CD4-positive, alpha-beta T cell treated with Interleukin-6 at 100 ng/mL for 8 hours (primary cell): Measurements from ENCODE around the gene CFAP210.

Experiments
- DNase-seq: peaks from one replicate; pipeline ENCODE4 v3.0.0-alpha.2; 2020; ENCODE audit warnings: mixed read lengths, low spot score

The CFAP210 gene, protein sequence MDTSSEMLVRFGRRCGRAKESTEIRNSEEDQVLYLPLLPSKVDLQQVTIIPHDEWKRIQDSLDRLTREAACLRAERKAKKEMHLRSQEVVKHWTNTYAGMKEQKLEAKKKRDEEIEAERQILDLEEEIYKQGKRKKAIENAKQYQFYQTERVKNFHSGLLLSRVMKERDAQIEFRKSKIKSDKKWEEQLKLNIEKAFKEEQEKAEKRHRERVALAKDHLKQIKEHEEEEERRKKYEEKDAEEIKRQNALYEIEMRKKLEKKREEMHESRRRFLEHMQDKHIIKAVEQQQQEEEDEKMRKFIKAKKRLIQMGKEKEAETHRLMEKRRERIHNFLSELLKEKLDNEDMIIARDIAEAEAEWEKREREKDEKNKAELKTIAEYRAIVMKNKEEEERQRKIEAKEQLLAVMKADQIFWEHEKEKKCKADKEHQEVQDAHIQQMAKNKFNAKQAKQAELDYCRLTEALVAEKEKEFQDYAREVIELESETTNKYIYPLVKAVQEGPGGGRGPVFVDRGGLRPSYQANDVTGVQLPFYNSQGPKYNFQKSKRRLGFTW

DNA sequence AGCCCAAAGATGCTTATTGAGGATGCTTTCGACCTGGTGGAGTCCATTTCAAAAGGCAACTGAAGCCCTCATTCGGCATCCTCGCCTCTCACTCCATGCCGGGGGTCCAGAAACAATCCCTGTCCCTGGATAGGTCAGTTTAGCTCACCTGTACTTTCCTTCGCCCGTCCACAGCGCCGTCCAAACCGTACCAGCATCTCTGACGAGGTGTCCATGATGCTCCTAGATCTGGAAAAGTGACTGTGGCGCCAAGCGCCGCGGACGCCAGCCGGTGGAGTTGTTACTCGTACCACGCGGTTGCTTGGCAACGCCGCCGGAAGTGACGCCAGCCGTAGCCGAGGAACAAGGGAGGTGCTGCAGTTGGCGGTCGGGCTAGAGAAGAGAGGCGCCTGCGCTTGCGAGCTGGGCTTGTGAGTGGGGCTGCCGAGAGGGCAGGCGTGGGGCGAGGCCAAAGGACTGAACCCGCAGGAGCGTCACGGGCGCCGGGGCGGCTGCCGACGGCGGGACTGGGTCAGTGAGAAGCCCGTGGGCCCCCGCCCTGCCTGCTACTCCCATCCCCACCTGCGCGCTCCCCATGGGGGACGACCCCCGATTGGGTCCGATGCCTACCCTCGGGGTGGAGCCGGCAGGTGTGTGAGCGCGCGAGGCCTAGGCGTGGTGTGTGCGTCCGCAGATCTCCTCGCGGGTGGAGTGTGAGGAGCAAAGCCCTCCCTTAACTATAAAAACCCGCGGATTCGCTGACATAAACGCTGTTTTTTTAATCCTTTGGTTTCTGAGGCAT lies at the start of gene CFAP210, which contains the start of gene PHOSPHO2:
CFAP210 (minus strand) TSS at position 293 of the 781 bp plus-strand sequence; CDS start at position 215, 78 bp downstream.
PHOSPHO2 (plus strand) TSS at position 357 of the 781 bp plus-strand sequence. CDS start 6,503 bp downstream, outside the sequence.
- peak; percentile 96 for DNase-seq

DNA sequence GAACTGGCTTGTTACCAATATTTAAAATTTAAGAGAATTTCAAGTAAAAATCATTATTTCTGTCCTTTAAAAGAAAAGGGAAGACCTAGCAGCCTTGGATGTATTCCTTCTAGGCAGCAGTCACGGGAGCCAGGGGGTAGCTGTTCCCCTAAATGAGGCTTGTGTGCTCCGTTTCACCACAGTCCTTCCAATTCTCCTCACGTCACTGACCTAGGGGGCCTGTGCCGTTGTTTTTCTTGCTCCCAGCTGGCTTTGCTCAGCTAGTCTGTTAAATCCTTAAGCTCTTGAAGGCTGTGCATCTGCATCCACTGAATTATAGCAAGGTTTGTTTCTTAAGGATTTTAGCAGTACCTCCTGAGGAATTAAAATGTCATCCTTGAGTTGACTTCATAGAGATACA lies 49.3 kb upstream of the CFAP210 start:
- no peak for DNase-seq

DNA sequence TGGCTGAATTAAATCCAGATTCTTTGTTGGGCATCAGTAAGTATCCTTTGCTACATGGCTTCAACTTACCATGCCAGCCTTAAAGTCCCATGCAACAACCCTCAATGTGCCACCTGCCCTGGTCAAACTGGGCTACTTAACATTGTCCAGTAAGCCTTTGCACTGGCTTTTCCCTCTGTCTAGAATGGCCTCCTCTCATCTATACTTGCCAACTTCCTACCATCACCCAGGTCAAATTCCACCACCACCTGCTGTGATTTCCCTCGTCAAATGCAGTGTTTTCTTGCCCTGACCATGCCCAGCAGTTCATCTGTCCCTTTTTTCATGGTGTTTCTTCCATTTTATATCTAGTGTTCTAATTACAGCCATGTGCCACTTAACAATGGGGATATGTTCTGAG lies 45.1 kb upstream of the CFAP210 start:
- no peak for DNase-seq

DNA sequence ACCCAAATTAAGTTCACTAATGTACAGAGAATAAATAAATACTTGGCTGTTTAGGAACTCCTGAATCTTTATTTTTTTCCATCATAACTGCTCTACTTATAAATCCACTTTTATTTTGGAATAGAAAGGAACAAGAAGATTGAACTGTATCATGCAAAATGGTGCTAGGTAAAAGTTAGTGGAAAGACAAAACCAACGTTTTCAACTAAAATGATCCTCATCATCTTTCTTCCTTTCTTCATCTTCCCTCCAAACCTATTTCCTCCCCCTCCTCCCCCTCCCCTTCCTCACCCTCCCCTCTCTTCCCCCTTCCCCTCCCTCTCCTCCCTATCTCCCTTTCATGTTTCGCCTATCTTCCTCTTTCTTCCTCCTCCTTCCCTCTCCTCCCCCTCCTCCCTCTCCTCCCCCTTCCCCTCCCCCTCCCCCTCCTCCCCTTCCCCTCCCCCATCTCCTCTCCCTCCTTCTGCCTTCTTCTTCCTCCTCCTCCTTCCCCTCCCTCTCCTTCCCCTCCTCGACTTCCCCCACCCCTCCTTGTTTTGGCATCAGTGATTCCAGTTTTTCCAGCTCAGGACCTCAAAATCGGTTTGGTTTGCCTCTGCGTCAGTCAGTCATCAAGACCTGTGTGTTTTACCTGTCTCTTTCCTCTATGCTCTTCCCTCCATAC lies 44.5 kb upstream of the CFAP210 start:
- no peak for DNase-seq

DNA sequence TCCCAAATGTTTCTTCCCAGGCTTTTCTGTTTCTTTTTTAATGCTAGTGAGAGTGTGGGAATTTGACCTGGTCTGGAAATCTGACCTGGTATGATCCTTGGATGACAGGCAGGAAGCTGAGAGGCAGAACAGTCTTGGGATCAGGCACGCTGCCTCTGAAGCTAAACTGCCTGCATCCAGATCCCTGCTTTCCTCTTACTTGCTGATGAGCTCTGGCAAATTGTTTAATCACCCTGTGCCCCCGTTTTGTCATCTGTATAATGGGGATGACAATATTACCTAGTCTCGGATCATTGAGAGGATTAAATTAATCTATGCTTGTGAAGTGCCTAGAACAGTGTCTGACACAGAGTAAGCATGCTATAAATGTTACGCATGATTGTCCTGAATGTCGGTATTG lies 42.7 kb upstream of the CFAP210 start:
- no peak for DNase-seq

DNA sequence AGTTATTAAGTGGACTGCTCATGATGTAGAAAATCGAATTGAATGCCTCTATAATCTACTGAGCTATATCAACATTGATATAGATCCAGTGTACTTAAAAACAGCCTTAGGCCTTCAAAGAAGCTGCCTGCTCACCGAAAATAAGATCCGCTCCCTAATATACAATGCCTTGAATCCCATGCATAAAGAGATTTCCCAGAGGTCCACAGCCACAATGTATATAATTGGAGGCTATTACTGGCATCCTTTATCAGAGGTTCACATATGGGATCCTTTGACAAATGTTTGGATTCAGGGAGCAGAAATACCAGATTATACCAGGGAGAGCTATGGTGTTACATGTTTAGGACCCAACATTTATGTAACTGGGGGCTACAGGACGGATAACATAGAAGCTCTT lies 41.4 kb upstream of the CFAP210 start:
- DNase-seq: no peak

DNA sequence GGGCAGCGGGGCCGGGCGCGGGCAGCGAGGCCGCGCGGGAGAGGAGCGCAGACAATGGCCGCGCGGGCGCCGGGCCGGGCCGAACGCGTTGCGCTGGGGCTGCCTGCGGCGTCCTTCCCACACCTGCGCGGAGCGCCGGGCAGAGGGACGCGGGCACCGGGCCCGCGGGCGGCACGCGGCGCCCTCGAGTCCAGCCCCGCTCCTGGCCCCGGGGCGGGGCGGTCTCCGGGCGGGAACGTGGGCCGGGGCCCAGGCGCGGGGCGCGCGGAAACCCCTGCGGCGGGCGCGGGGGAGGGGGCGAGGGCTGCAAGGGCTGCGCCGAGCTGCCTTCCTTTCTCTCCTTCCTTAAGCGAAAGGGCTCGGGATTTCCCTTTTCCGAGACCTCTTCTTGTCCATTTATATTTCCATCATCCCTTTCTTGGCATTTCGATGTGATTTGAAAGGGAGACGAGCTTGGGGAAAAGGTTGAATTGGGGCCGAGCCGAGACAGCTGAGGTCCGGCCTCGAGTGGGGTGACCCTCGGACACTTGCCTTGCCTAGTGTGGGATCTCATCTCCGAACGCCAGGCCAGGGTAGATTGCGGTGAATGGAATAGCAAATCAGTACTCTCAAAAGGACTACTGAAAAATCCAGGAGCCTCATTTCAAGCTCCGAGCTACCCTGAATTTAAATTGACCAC lies 40.1 kb upstream of the CFAP210 start:
- no peak for DNase-seq

DNA sequence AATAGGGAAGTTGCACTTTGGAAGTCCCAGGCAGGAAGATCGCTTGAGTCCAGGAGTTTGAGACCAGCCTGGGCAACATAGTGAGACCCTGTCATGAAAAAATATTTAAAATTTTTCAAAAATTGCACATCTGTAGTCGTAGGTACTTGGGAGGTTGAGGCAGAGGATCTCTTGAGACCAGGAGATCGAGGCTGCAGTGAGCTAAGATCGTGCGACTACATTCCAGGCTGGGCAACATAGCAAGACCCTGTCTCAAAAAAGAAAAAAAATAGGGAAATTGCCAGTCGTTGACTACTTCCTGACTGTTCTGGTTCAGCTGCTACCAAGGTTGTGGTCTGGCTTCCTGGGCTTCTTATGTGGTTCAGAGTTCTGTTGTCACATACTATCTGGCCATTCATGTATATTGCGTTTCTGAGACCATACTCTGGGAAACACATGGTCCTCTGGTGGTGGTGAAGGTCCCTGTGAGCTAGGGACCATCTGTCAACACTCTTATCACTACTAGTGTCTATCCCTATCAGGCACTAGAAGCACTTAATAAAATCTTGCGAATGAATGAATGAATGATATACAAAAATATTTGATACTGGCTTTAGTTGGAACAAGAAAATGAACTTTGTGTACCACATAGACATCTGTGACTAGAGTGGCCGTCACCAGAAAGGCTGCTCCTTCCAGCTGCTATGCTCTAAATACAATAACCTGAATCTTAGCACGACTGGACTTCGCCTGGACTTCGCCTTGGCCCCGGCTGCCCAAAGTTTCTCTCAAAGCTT lies 38.6 kb upstream of the CFAP210 start:
- no peak for DNase-seq

DNA sequence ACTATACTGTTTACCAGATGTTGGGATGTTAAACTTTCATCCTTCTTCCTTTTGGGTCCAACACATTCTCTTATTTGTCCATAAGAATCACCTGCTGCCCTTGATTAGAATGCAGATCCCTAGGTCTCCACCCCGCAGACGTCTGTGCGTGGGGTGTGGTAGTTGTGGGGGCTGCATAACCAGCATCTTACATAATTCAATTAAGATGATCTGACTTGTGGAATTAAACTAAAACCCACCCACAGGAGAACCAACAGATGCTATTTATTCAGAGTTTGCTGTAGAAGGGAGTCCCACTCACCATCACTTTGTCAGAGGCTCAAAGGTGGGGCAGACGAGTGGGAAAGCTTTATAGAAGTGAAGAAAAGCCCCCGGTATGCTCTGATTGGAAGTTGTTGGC lies 37.9 kb upstream of the CFAP210 start:
- DNase-seq: no peak

DNA sequence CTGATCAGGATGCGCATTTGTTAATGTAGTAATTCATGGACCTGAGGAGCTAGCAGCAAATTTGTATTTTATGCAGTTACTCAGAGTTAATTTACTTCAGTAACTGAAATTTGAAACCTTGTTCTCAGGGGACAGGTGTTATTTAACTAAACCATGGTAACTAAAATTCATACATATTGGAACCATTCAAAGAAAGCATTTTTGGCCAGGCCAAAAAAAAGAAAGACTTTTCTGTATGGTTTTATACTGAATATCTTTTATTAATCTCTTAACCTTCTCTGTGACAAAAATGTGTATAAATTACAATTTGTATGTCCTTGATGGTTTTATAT lies 35.0 kb upstream of the CFAP210 start:
- no peak for DNase-seq

DNA sequence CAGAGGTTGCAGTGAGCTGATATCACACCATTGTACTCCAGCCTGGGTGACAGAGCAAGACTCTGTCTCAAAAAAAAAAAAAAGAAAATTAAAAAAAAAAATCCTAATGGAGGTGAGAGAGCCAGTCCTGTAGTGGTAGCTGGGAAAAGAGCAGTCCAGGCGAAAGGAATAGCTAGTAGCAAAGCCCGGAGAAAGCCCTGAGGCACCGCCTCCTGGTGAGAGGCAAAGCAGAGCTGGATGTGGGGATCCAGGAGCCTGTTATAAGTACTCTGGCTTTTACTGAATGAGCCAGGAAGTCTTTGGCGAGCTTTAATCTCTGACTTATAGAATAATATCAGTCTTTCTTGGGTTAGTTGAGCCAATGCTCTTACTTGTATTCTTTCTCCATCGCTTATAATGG lies 32.9 kb upstream of the CFAP210 start:
- DNase-seq: no peak

DNA sequence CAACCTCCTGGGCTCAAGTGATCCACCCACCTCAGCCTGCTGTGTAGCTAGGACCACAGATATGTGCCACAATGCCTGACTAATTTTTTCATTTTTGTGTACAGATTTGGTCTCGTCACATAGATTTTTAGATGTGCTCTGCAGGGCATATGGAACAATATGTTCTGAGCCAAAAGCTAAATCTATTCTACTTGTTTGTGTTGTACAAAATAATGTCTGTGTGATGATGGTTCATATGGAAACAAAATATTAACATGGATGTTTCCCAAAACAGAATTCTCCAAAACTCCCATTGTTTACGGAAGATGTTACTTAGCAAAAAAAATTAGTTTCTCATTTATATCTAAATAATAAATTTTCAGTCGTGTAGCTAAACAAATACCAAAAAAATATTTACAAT lies 26.8 kb upstream of the CFAP210 start:
- DNase-seq: no peak

DNA sequence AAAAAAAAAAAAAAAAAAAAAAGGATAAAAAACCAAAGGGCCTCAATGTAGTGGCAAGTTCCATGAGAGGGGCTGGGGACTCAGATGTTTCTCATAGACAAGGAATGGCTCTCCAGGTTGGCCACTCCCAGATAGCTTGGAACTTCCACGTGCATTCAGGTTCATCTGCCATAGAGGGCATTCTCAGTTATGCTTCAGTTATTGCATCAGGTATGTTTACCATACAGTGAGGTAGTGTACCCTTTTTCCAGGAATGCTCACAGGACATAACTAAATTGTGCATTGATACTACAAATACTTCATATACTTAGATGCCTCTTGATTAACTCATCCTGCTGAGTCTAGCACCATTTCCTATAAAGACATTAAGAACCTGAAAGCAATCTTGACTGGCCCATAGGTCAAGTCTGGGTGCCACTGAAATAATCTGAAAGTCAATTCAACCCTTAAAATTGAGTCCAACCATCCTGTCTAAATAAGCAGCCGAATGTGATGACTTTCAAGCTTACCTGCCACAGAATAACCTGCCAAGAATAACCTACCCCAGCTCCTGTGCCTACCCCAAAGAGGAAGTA lies 24.8 kb upstream of the CFAP210 start:
- no peak for DNase-seq

DNA sequence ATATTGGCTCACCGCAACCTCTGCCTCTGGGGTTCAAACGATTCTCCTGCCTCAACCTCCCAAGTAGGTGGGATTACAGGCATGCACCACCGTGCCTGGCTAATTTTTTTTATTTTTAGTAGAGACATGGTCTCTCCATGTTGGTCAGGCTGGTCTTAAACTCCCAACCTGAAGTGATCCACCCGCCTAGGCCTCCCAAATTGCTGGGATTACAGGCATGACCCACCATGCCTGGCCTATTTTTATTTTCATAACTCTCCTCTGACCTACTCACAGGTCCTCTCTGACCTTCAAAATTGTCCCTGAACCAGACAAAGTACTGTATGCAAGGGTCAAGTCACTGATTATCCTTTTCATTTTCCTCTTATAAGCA lies 23.5 kb upstream of the CFAP210 start:
- DNase-seq: no peak

DNA sequence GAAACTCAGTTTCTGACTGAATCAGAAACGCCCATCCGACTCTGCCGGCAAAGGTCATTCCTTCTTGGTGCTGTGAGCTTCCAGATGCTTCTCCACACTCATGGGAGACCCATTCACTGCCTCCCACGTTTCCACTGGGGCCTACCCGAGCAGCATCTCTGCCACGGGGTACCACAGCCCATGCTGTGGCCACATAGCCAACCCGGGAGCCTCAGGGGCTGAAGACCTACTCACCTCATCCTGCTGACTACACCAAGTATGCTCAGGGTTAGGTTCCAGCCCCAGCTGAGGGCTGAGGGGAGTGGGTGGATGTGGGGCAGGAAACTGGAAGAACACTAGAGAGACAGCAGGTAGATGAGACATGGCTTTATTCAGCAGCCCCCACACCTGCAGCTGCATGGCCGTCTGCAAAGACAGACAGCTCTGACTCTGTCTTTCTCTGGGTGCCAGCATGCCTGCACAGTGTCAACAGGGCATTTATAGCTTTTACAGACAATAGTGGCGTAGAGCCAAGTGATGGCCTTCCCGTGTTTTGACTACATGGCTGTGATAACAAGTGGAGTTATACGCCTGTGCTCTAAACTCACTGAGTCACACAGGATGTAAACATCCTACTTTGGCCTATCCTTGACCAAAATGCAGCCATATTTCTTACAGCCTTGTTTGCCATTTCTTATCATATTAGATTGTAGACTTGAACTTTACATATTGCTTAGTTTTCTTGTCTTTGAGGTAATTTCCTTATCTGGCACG lies 22.9 kb upstream of the CFAP210 start:
- DNase-seq: no peak

DNA sequence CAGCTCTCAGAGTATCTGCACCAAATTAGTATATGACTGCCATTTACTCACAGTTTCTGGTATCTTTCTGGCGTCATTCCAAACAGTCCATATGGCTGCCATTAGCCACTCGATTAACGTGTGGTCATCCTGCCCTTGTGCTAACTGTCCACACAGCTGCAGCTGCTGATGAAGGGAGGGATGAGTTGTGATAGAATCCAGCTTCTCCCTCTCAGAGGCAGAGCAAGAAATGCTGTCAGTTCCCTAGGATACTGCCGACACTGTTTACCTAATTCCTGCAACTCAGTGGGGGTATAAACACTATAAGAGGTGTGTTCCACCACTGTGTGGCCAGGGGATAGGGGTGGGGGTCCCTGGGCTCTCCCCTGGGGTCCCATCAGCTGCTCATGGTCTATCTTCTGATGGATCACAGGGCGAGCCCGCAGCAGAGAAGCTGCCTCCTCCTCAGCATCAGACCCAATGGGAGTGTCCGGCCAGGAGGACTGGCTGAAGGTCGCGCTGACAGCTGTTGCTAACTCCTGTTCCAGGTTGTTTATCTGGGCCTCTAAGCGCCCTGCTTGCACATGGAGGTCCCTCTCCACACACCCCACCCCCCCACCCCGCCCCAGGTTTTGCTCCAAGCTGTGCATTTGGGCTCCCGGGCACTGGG lies 22.2 kb upstream of the CFAP210 start:
- DNase-seq: no peak

DNA sequence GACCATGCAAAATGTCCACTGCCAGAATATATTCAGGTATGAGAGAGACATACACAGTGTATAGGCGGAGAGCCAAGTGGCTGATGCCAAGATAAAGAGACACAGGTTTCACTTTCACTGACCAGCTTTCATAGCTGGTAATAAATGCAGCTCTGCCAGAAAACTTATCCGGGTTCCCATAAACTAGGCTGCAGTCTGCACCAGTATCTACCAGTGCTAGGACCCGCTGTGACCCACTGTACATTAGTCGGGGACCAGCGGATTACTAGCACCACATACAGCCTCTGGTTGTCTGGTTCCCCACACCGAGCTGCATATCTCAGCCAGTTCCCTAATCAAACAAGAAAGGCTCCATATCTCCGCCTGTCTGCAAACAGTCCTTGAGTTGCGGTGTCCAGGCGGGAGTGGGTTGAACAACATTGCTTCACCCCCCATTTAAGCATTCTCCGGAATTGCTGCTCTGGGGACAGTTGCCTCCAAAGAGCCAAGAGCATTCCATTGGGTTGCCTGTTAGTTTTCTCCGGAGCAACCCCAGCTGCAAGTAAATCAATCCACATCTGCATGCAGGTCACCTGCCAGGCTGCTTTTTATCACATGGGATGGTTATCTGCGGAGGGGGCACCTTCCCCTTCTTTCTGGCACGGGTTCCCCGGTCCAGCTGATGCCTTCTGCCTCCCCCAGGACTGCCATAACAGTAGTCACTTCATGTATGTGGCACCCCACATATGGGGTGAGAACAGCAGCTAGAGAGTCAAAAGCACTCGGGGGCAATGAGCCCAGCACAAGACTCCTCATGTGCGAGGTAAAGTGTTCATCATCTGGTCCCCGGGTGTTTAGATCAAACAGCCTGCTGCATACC lies 21.4 kb upstream of the CFAP210 start:
- no peak for DNase-seq

DNA sequence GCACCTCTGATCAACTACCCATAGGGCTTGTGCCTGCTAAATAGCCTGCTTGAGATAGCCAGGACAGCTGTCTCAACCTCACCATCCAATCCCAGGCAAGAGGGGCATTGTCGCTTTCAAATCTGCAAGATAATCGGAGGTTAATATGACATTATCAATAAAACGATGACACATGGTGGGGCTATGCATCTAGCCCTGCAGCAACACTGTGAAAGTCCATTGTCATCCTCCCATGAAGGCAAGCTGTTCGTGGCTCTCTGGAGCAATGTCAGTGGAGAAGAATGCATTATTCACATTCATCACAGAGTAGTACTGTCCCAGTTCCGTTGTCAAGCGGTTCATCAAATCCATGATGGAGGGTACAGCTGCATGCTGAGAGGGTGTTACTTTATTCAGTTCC lies 20.5 kb upstream of the CFAP210 start:
- no peak for DNase-seq

DNA sequence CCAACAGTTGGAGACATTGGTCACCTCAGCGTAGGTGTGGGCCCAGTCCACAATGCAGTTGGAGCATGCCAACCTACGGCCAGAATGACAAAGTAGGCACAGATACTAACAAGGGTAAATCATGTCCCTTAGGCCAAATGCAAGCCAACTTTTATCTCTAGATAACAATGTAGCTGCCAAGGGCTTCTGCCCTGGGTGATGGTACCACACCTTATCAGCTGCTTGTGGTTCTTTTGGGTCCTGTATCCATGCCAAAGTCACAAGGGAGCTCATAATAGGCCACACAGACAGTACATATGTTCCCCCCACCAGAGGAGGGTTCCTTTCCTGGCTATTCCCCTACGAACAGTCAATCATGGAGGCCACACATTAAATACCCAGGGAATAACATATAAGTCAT lies 19.1 kb upstream of the CFAP210 start:
- no peak for DNase-seq
